Stimulated activated CD4-positive, alpha-beta T cell treated with anti-CD3 and anti-CD28 coated beads, Interleukin-12 subunit alpha, Interleukin-12 subunit beta, amount 100 ng/mL, for 48 hours (primary cell): Measurements from ENCODE around the gene TMEM97.
A peak's percentile ranks its signal among the peaks of the same experiment; 100 is the strongest.

Experiments used
- DNase-seq, 3 donors: peaks; one replicate each; pipeline ENCODE4 v3.0.0-alpha.2; 2020; ENCODE audit warnings: low read depth in 2 of 3, low spot score in 1 of 3

Gene TMEM97

DNA sequence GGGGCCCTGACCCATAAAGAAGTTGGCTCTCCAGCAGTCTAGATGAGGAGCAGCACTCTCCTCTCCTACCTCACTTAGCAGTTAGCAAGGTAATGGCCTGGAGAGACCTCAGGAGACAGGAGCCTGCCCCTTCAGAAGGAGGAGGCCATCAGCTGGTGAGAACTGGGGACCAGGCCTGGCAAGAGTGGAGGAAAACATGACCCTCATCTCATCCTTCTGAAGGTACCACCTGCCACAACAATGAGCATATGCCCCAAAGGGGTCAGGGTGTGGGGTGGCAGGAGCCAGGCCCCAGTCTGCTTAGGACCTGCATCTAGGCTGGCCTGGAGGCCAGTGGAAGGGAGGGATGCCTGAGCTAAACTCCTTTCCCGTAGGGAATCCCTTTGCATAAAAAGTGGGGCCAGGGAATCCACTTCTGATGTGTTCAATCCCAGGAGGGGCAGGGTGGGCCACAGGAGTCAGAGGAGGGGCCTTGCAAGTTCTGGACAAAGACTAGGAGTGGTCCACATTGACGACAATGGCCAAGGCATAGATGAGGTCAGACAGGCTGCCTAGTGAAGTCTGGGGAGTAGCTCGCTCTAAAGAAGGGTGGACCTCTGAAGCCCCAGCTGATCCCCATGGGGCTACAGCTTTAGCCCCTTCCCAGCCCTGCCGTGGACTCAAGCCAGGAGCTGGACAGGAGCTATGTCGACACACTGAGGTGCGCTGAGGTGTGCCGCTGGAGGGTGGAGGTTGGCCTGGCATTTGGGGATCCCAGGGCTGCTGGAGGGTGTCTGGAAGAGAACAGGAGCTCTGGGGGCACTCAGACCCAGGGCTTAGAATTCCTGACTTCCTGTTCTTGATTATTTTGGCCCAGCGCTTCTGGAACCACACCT is 45.0 kb downstream of the TMEM97 start:
- no peak for DNase-seq

- DNase-seq, result no peak
These were observed 45.8 kb downstream of the TMEM97 start, which contains the start of gene SEBOX for GRCh38 chr17:28364665-28365363. Gene SEBOX (minus strand): TSS chr17:28365199. CDS start chr17:28365151, 48 bp downstream.

GRCh38 chr17:28365487-28365886 is 46.5 kb downstream of the TMEM97 start:
- DNase-seq, result no peak

DNA sequence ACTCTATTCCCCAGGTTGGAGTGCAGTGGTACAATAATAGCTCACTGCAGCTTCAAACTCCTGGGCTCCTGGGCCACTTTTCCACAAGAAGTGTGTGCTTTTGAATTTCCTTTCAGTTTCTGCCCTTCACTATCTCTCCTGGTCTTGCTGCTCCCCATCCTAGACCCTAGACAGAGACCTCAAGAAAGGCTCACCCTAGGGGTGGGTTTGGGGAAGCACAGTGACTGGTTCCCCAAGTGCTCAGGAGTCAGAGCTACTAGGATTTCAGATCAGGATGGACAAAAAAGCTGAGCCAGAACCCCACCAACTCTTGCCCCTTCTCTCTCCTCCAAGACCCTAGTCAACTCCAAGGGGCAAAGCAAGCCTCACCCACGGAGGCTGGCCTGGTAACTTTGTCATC is 47.6 kb downstream of the TMEM97 start:
- no peak for DNase-seq

DNA sequence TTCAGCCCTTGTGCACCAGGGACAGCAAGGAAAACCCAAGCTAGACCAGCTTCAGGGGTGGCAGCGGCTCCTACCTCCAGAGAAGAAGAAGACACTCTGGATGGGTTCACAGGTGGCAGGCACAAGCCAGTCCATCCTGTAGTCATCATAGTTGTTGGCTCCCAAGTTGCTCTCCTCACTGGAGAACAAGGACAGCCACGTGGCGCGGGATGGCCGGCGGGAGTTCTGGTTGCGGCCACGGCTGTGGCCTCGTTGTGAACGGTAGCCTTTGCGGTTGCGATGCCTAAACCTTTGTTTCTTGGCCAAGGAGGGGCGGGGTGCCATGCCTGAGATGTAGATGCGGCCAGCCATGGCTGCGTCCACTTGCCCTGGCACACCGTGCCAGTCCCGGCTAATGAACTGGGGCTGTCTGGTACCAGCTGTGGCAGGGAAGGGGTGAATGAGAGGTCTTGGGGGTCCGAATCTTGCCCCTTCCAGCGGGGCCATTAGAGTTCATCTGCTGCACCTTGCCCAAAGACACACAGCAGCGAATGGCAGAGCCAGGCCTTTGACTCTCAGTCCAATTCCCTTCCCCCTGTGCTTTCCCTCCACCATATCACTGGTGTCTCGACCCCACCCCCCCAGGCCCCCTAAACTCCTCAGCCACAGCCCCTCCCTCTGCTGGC is 48.8 kb downstream of the TMEM97 start:
- no peak for DNase-seq

- no peak for DNase-seq
These were observed 49.4 kb downstream of the TMEM97 start for GRCh38 chr17:28368306-28368831.

DNA sequence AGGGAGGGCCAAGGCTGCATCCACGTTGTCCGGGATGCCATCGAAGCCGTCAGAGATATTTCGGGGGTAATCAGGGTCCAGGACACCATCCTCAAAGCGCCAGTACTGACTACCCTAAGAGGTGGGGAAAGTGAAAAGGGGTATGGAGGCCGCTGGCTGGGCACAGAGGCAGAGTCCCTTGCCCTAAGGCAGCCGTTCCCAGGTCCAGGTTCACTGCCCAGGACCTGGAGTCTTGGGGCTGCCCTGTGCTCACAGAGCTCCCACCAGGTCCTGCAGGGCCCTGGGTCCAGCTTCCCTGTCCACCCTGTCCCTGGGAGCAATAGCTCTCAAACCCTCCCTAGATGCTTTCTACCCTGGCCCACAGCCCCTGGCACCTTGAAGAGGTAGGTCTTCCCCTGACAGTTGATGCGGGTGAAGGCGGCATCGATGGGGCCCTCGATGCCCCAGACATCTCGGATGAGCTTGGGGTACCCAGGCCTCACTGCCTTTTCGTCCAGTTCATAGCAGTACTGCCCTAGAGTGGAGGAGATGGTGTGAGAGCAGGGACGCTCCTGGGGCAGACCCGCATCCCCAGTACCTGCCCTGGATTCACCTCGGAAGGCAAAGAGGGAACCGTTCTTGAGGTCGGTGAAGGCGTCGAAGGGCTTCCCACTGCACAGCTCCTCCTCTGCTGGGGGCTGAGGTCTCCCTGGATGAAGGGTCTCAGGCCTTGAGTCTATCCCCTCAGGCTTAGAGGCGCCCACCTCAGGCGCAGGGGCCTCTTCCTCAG is 50.1 kb downstream of the TMEM97 start:
- no peak for DNase-seq

DNA sequence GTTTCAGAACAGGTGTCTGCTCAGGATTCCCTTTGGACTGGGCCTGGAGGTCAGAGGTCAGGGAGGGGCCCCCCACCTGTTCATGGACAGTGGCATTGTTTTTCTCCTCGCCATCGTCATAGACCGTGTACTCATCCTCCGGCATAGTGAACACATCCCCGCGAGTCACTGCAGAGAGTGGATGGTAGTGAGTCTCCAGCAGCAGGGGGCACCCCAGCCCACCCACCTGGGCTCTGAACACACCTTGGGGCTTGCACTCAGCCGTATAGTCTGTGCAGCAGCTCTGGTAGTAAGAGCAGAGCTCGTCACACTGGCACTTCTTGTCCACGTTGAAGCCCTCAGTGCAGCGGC is 50.7 kb downstream of the TMEM97 start:
- DNase-seq, result no peak

DNA sequence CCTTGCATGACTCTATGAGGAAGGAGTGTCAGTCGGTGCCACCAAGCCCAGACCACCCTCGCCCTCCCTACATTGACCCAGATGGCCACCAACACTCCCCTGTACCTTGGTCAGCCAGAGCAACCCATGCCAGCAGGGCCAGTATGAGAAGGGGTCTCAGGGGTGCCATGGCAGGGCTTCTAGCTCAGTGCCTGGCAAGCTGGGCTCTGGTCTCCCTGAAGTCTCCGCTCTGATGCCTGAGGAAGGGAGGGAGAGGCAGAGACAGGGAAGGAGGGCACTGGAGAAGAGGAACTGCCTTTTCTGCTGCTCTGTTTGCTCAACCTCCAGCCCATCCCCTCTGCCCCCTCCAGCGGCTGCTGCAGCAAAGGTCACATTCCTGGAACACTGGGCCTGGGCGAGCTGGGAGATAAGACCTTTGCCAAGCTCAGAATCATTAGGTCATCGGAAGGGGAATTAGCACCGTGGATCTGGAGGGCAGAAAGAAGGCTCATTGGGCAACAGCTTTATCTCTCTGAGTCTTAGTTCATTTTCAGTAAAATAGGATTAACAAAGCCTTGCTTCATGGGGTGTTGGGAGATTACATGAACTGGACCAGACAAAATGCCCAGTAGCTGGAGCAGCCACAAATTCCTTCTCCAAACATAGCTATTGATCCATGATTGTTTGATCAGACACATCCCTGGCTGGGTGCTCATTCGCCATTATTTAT is 51.2 kb downstream of the TMEM97 start, which contains the start of gene VTN:
Gene VTN (minus strand): TSS at position 273 of the 709 bp plus-strand sequence. CDS start 104 bp downstream, at position 169.
- no peak for DNase-seq

DNA sequence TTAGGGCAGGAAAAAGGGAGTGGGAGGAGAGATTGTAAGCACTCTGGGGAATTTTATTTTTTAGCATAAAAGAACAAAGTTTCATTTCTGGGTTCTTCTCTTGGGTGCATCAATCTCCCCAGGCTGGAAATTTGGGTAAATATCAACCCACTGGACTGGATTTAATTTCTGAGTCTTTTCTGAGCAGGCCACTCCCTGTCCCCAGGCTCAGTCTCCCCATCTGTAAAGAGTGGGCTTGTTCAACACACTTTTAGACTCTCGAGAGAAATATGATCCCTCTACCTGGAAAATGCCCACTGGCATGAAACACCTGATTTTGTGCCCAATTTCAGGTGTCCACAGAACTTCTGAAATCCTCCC is 51.7 kb downstream of the TMEM97 start:
- DNase-seq, result no peak

- peak; percentile 76 to 84 (median 81) for DNase-seq
These were observed 52.5 kb downstream of the TMEM97 start, which contains the start of gene SARM1 for GRCh38 chr17:28371245-28372202. Gene SARM1 (plus strand): TSS chr17:28371694. CDS start chr17:28372033, 339 bp downstream.

DNA sequence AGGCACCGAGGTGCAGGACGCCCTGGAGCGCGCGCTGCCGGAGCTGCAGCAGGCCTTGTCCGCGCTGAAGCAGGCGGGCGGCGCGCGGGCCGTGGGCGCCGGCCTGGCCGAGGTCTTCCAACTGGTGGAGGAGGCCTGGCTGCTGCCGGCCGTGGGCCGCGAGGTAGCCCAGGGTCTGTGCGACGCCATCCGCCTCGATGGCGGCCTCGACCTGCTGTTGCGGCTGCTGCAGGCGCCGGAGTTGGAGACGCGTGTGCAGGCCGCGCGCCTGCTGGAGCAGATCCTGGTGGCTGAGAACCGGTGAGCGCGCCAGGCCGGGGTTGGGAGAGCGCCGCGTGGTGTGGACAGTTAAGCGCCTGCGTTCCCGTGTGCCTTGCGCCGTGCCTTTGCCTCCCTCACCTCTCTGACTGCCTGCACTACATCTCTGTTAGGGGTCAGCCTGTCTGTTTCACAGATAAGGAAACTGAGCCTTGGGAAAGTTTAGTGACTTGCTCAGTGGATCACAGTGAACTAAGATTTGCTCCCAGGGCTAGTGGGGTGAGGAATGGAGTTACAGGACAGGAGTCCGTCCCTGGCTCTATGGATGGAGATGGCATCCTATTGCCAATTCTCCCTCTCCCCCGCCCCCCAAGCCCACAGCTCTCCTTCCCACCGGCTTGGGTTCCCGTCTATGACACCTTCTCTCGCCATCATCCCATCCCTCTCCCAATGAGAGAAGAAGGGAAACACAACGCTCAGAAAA is 53.4 kb downstream of the TMEM97 start:
- DNase-seq, result peak in 1 of 3 donors; percentile 32

DNA sequence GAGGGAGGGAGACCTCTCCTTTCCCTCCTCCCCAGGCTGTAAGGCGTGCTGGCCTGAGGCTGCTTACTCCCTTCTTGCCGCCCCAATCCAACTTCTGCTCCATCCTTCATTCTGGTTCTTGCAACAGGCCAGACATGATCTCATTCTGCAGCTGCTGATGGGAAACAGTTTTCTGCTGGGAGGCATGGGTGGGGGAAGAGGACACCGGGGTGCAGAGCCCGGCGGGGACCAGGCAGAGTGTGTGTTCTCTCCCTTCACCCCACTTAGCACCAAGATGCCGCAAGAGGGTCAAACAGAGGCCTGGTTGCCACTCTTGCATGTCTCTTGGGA is 53.9 kb downstream of the TMEM97 start:
- no peak for DNase-seq
